ENCODE results near the gene MIP.

DNA sequence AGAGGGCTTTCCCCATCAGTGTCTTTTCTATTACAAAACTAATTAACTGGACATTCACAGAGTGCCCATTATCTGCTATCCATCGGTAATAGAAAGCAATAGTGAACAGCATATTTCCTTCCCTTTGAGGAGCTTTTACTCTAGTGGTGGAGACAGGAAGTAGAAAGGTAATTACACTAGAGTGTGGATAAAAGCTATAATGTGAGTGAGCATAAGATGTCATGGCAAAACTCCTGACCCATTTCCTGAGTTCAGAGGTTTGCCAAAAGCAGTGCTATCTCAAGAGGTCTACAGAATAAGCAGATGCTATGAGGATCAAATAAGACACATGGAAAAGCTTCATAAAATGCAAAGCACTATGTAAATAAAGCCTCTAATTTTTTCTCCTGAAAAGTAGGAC, 29.3 kb downstream of the MIP start:
- TF ChIP-seq, protein P1, sequence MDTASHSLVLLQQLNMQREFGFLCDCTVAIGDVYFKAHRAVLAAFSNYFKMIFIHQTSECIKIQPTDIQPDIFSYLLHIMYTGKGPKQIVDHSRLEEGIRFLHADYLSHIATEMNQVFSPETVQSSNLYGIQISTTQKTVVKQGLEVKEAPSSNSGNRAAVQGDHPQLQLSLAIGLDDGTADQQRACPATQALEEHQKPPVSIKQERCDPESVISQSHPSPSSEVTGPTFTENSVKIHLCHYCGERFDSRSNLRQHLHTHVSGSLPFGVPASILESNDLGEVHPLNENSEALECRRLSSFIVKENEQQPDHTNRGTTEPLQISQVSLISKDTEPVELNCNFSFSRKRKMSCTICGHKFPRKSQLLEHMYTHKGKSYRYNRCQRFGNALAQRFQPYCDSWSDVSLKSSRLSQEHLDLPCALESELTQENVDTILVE (CRISPR knock-in tag; IDR thresholded peaks at IDR 0.05), result no peak
- no peak for TF ChIP-seq EHMT2 (IDR thresholded peaks at IDR 0.05; ENCODE audit: borderline replicate concordance, low read depth, low read length)
- TF ChIP-seq, protein P2, sequence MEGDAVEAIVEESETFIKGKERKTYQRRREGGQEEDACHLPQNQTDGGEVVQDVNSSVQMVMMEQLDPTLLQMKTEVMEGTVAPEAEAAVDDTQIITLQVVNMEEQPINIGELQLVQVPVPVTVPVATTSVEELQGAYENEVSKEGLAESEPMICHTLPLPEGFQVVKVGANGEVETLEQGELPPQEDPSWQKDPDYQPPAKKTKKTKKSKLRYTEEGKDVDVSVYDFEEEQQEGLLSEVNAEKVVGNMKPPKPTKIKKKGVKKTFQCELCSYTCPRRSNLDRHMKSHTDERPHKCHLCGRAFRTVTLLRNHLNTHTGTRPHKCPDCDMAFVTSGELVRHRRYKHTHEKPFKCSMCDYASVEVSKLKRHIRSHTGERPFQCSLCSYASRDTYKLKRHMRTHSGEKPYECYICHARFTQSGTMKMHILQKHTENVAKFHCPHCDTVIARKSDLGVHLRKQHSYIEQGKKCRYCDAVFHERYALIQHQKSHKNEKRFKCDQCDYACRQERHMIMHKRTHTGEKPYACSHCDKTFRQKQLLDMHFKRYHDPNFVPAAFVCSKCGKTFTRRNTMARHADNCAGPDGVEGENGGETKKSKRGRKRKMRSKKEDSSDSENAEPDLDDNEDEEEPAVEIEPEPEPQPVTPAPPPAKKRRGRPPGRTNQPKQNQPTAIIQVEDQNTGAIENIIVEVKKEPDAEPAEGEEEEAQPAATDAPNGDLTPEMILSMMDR (CRISPR knock-in tag; IDR thresholded peaks at IDR 0.05), result no peak
- TF ChIP-seq EZH2 (conservative IDR thresholded peaks at IDR 0.05; ENCODE audit: low read depth, low read length), result no peak
- no peak for TF ChIP-seq HNRNPLL (IDR thresholded peaks at IDR 0.05; ENCODE audit: low read depth, low read length, poor library complexity, severe bottlenecking)
- TF ChIP-seq ZC3H4 (CRISPR knock-in tag; IDR thresholded peaks at IDR 0.05; ENCODE audit: borderline replicate concordance), result no peak
- TF ChIP-seq NFKBIZ (CRISPR knock-in tag; IDR thresholded peaks at IDR 0.05), result no peak
- TF ChIP-seq RFXAP (CRISPR knock-in tag; IDR thresholded peaks at IDR 0.05; ENCODE audit: borderline replicate concordance), result no peak
- no peak for TF ChIP-seq SMC3 (IDR thresholded peaks at IDR 0.05; ENCODE audit: low read length)

All from HepG2 (cell line).